HepG2 (cell line): Measurements from ENCODE around the gene ENAH. TPM values are rescaled to one million over a fixed set of nuclear protein-coding genes. Genes with fewer than 3 reads are reported as not detected.
A peak's percentile ranks its signal among the peaks of the same experiment; 100 is the strongest.

Experiments
- ATAC-seq: fragments of 200-7000 bp; cut with Tn5 transposase; 3 replicates; pipeline ENCODE4 v1.9.1; 2020; ENCODE audit warnings: mild to moderate bottlenecking, moderate library complexity
- BruUV-seq: library from RNA; stranded (reverse); fragments of 400-500 nt; replicated peaks from 2 replicates; lab custom pipeline; 2021; lab: Mats Ljungman, UMichigan
- CTCF ChIA-PET: fragments of 300-600 bp; formaldehyde crosslinking; extraction: SDS; loops from one replicate; lab custom pipeline; 2021; ENCODE audit warnings: low total read pairs, inconsistent platforms, low intra/inter-chr PET ratio; lab: Yijun Ruan, JAX
- POLR2A ChIA-PET: fragments of 350-600 bp; sonication (Branson Sonifier 250); formaldehyde crosslinking; loops from one replicate; lab custom pipeline; 2020; ENCODE audit warnings: antibody characterized with exemption, inconsistent platforms; lab: Yijun Ruan, JAX
- DNase-seq: peaks from one replicate; pipeline ENCODE4 v3.0.0-alpha.2; 2015; ENCODE audit warnings: low spot score
- FAIRE-seq: peaks from 3 replicates; lab custom pipeline; 2011; peaks lifted over from hg19 to GRCh38; lab: Jason Lieb, UNC
- H2AFZ ChIP-seq: one replicate; pipeline ENCODE4 v1.6.1; 2011; ENCODE audit warnings: low read length, inconsistent platforms
- H3K27ac ChIP-seq: fragments of 300-600 bp; 3 replicates; pipeline ENCODE4 v1.8.0; 2011; ENCODE audit warnings: mixed run types, mild to moderate bottlenecking, mixed read lengths, low read length, inconsistent platforms; ENCODE audit not compliant: insufficient read depth; ENCODE audit errors: extremely low read length
- H3K27me3 ChIP-seq, 2 experiments: fragments of 200-600 bp in 1 of 2; 2 replicates in 1 of 2; 3 replicates in 1 of 2; pipeline versions ENCODE4 v1.6.0 to v1.8.0; 2011; ENCODE audit warnings: low read length in 2 of 2, mild to moderate bottlenecking in 2 of 2, moderate library complexity in 2 of 2, inconsistent platforms in 1 of 2; ENCODE audit not compliant: insufficient read depth in 2 of 2, control insufficient read depth in 1 of 2
- H3K36me3 ChIP-seq, 2 experiments: fragments of 200-600 bp in 1 of 2; replicated peaks in 1 of 2; 2 replicates in 1 of 2; 3 replicates in 1 of 2; pipeline versions ENCODE4 v1.5.1 to v1.8.0; 2011; ENCODE audit warnings: low read length in 2 of 2, inconsistent platforms in 1 of 2; ENCODE audit not compliant: insufficient read depth in 2 of 2, control insufficient read depth in 1 of 2
- H3K4me1 ChIP-seq: 2 replicates; pipeline ENCODE4 v1.5.1; 2012; ENCODE audit warnings: low read length, inconsistent platforms; ENCODE audit not compliant: insufficient read depth
- H3K4me2 ChIP-seq: 2 replicates; pipeline ENCODE4 v1.6.0; 2011; ENCODE audit warnings: low read depth, low read length, inconsistent platforms
- H3K4me3 ChIP-seq, 3 experiments: fragments of 200-600 bp in 1 of 3; sonication (generic), shearing (Covaris generic) in 1 of 3; replicated peaks in 1 of 3; 2 replicates each; pipeline ENCODE4 v1.5.1; 2011 to 2016; ENCODE audit warnings: low read length in 3 of 3, inconsistent platforms in 2 of 3, low read depth in 2 of 3, mild to moderate bottlenecking in 2 of 3, control low read depth in 1 of 3, mixed read lengths in 1 of 3; ENCODE audit not compliant: insufficient read depth in 1 of 3
- H3K79me2 ChIP-seq: one replicate; pipeline ENCODE4 v1.6.1; 2011; ENCODE audit warnings: low read length, inconsistent platforms; ENCODE audit not compliant: insufficient read depth
- H3K9ac ChIP-seq: 2 replicates; pipeline ENCODE4 v1.6.0; 2011; ENCODE audit warnings: mild to moderate bottlenecking, low read depth, low read length, inconsistent platforms; ENCODE audit not compliant: insufficient read depth
- H3K9me3 ChIP-seq: 2 replicates; pipeline ENCODE4 v1.5.1; 2012; ENCODE audit warnings: mild to moderate bottlenecking, low read length
- H4K20me1 ChIP-seq: 2 replicates; pipeline ENCODE4 v1.6.0; 2011; ENCODE audit warnings: inconsistent platforms, mild to moderate bottlenecking, low read length, moderate library complexity; ENCODE audit not compliant: insufficient read depth
- CHD2 ChIP-seq: IDR thresholded peaks from 2 replicates; pipeline ENCODE4 v1.6.1; 2011; ENCODE audit warnings: low read depth, low read length, improper control_type of control experiment
- ELF3 ChIP-seq: IDR thresholded peaks from 2 replicates; pipeline ENCODE4 v1.6.1; 2016; ENCODE audit warnings: missing genetic modification reagents, missing compliant biosample characterization
- EZH2 ChIP-seq: conservative IDR thresholded peaks from 2 replicates; pipeline ENCODE4 v1.6.1; 2012; ENCODE audit warnings: mild to moderate bottlenecking, low read depth, low read length, moderate library complexity
- LCORL ChIP-seq, 2 experiments: fragments of 450-650 bp in 1 of 2; sonication (generic) in 1 of 2; formaldehyde crosslinking in 1 of 2; IDR thresholded peaks; 2 replicates each; pipeline versions ENCODE4 v1.5.0 to v1.6.1; 2017 to 2020; ENCODE audit warnings: antibody characterized with exemption in 1 of 2, missing genetic modification reagents in 1 of 2
- MAFF ChIP-seq: IDR thresholded peaks from 2 replicates; pipeline ENCODE4 v1.6.1; 2011; ENCODE audit warnings: low read depth, low read length, improper control_type of control experiment
- MED1 ChIP-seq: sonication (generic); formaldehyde crosslinking; IDR thresholded peaks from 2 replicates; pipeline ENCODE4 v1.4.0; 2020; ENCODE audit warnings: missing genetic modification reagents
- MXD1 ChIP-seq: sonication (generic); formaldehyde crosslinking; IDR thresholded peaks from 2 replicates; pipeline ENCODE4 v1.4.0; 2020; ENCODE audit warnings: mild to moderate bottlenecking, missing genetic modification reagents
- PHF21A ChIP-seq: sonication (generic); formaldehyde crosslinking; IDR thresholded peaks from 2 replicates; pipeline ENCODE4 v1.5.0; 2020; ENCODE audit warnings: mild to moderate bottlenecking, missing genetic modification reagents
- RFX1 ChIP-seq: fragments of 450-650 bp; IDR thresholded peaks from 2 replicates; pipeline ENCODE4 v1.6.1; 2017
- SALL2 ChIP-seq: sonication (generic); formaldehyde crosslinking; IDR thresholded peaks from 2 replicates; pipeline ENCODE4 v1.8.1; 2023; ENCODE audit warnings: mild to moderate bottlenecking, missing genetic modification reagents, inconsistent platforms
- SMAD1 ChIP-seq: sonication (generic); formaldehyde crosslinking; IDR thresholded peaks from 2 replicates; pipeline ENCODE4 v1.4.0; 2020; ENCODE audit warnings: missing genetic modification reagents, low read depth, mild to moderate bottlenecking, borderline replicate concordance
- SNAPC2 ChIP-seq: sonication (generic); formaldehyde crosslinking; IDR thresholded peaks from 2 replicates; pipeline ENCODE4 v1.8.1; 2022; ENCODE audit warnings: mild to moderate bottlenecking, missing genetic modification reagents
- ZNF136 ChIP-seq: sonication (generic); formaldehyde crosslinking; IDR thresholded peaks from 2 replicates; pipeline ENCODE4 v1.8.1; 2022; ENCODE audit warnings: low read depth, mild to moderate bottlenecking, moderate library complexity, missing genetic modification reagents
- ZNF24 ChIP-seq: fragments of 450-650 bp; IDR thresholded peaks from 2 replicates; pipeline ENCODE4 v1.6.1; 2017; ENCODE audit warnings: antibody characterized with exemption, mild to moderate bottlenecking
- ZNF703 ChIP-seq: sonication (generic); formaldehyde crosslinking; IDR thresholded peaks from 2 replicates; pipeline ENCODE4 v1.5.1; 2020; ENCODE audit warnings: missing genetic modification reagents, mild to moderate bottlenecking, moderate library complexity, borderline replicate concordance
- ZNF83 ChIP-seq: sonication (generic); formaldehyde crosslinking; IDR thresholded peaks from 2 replicates; pipeline ENCODE4 v1.4.0; 2020; ENCODE audit warnings: missing genetic modification reagents, mild to moderate bottlenecking, borderline replicate concordance
- WGBS: methylation state at CpG from one replicate; pipeline ENCODE4 v1.1.6; 2017; ENCODE audit warnings: low lambda C conversion rate; 5-methylcytosine and 5-hydroxymethylcytosine counted together
- in situ Hi-C: cut with HindIII; loops from 2 replicates; pipeline ENCODE4 v1.10.0; 2017; ENCODE audit warnings: low pct_unique_long_range_greater_than_20kb; ENCODE audit not compliant: extremely low pct_ligation_motif_present
- intact Hi-C: fragments of 100-400 bp; cut with micrococcal nuclease; formaldehyde crosslinking; loops from one replicate; pipeline ENCODE4 v1.10.0; 2022; ENCODE audit not compliant: unreplicated experiment
- polyA plus RNA-seq, 8 experiments: library from polyadenylated mRNA; depleted of rRNA in 3 of 8; stranded (reverse) in 7 of 8; unstranded in 1 of 8; fragments of >200 nt; fragmentation: Illumina TruSeq in 4 of 8; extraction: Trizol in 4 of 8; gene quantifications; 2 replicates each; pipeline versions ENCODE4 v1.2.1 to v1.2.3, GENCODE V29; 2011 to 2016; ENCODE audit warnings: low read depth in 4 of 8, missing spikeins in 1 of 8, mixed read lengths in 1 of 8; ENCODE audit not compliant: insufficient read depth in 1 of 8
- total RNA-seq, 5 experiments: library from RNA; depleted of rRNA; stranded (reverse); fragments of >200 nt; fragmentation: Illumina TruSeq; extraction: Trizol; gene quantifications; 2 replicates each; pipeline ENCODE4 v1.2.3, GENCODE V29; 2016; ENCODE audit warnings: low read depth in 1 of 5

ENAH gene
- total and polyA plus RNA-seq, 2 of the 13 experiments (the other 11 are each of a cell fraction or from before 2014, with no cell fraction given): 22.1 to 58.3 TPM

GRCh38 chr1:225485991-225486530 is 166.9 kb downstream of the ENAH start:
- 0 out of 5 replicates have a peak, but pooled peaks cover 0 to 2% of the 10 kb centered on the region in 2 experiments for H3K27me3 ChIP-seq
- ATAC-seq: no peak
- no peak overlapping the region for H3K4me2 ChIP-seq
- no peak for FAIRE-seq
- no peak overlapping the region for H2AFZ ChIP-seq
- H3K4me1 ChIP-seq: no peaks in the 10 kb centered on the region
- H3K9ac ChIP-seq: no peak overlapping the region
- H3K4me3 ChIP-seq: no peak overlapping the region
- no peaks in the 10 kb centered on the region for H3K9me3 ChIP-seq
- TF ChIP-seq SNAPC2 (CRISPR knock-in tag) (no peak), SALL2 (CRISPR knock-in tag) (no peak), EZH2 (no peak), CHD2 (no peak), ZNF24 (no peak), ZNF136 (CRISPR knock-in tag) (no peak), MXD1 (CRISPR knock-in tag) (no peak)
- in situ Hi-C loops (no loop called here), intact Hi-C loops (no loop called here)
- BruUV-seq: no TSS peak
- WGBS: 61% methylated on average over 6 of the region's 6 CpGs
- CTCF ChIA-PET: no interaction called here
- POLR2A ChIA-PET: interaction anchor here (0.7 kb wide), 1 partner anchor 324 kb away, joined by 3 read pairs; the partner anchor contains the start of gene EPHX1
- H3K36me3 ChIP-seq: no peaks in the 10 kb centered on the region
- no peaks in the 10 kb centered on the region for H3K79me2 ChIP-seq
- H3K27ac ChIP-seq: no peak overlapping the region
- H4K20me1 ChIP-seq: no peaks in the 10 kb centered on the region
- no peak for DNase-seq

GRCh38 chr1:225485226-225485625 is 167.7 kb downstream of the ENAH start:
- H3K4me3 ChIP-seq: no peak overlapping the region
- H2AFZ ChIP-seq: no peak overlapping the region
- no peak for TF ChIP-seq PHF21A (CRISPR knock-in tag)
- no peak for TF ChIP-seq LCORL (IDR thresholded peaks at IDR 0.05)
- no peak for TF ChIP-seq LCORL (CRISPR knock-in tag; IDR thresholded peaks at IDR 0.05)
- TF ChIP-seq ZNF83 (CRISPR knock-in tag): no peak
- no peak for TF ChIP-seq MAFF
- no peak for TF ChIP-seq ZNF703 (CRISPR knock-in tag)
- TF ChIP-seq MED1 (CRISPR knock-in tag): no peak
- TF ChIP-seq SNAPC2 (CRISPR knock-in tag): no peak
- TF ChIP-seq RFX1: no peak
- TF ChIP-seq SMAD1 (CRISPR knock-in tag): no peak
- TF ChIP-seq ELF3: no peak
- ChIA-PET POLR2A (no interaction called here), CTCF (interaction anchor here (1.7 kb wide), 1 partner anchor 10 kb away, joined by 4 read pairs; no protein-coding TSS in a partner anchor)
- no peaks in the 10 kb centered on the region for H3K79me2 ChIP-seq
- in situ Hi-C loops (no loop called here), intact Hi-C loops (no loop called here)
- DNase-seq (no peak), FAIRE-seq (no peak), ATAC-seq (peak; percentile 16; the same call in 2 of the 3 replicates)
- H3K4me1 ChIP-seq: no peaks in the 10 kb centered on the region
- H3K9ac ChIP-seq: no peak overlapping the region
- H3K36me3 ChIP-seq: no peaks in the 10 kb centered on the region
- no peak overlapping the region for H3K27ac ChIP-seq
- BruUV-seq: no TSS peak
- H3K9me3 ChIP-seq: no peaks in the 10 kb centered on the region
- 82% methylated on average over 1 of the region's 3 CpGs for WGBS
- H4K20me1 ChIP-seq: no peaks in the 10 kb centered on the region
- peaks cover 1 to 2% of the 10 kb centered on the region in 2 experiments; a peak in 1 of 5 replicates for H3K27me3 ChIP-seq
- no peak overlapping the region for H3K4me2 ChIP-seq
